HG02759 (cell line): ENCODE measurements around the gene TRIM2.
"Not testable (repeated sequence)": the region's sequence is repeated elsewhere in the genome, so short reads cannot be mapped to it uniquely, and the experiment has no call there.

Experiments
- ATAC-seq: cut with Tn5 transposase; IDR thresholded peaks from one replicate; pipeline ENCODE4 v1.9.1; 2021; ENCODE audit warnings: mild to moderate bottlenecking, moderate library complexity; ENCODE audit not compliant: unreplicated experiment

Gene TRIM2

DNA sequence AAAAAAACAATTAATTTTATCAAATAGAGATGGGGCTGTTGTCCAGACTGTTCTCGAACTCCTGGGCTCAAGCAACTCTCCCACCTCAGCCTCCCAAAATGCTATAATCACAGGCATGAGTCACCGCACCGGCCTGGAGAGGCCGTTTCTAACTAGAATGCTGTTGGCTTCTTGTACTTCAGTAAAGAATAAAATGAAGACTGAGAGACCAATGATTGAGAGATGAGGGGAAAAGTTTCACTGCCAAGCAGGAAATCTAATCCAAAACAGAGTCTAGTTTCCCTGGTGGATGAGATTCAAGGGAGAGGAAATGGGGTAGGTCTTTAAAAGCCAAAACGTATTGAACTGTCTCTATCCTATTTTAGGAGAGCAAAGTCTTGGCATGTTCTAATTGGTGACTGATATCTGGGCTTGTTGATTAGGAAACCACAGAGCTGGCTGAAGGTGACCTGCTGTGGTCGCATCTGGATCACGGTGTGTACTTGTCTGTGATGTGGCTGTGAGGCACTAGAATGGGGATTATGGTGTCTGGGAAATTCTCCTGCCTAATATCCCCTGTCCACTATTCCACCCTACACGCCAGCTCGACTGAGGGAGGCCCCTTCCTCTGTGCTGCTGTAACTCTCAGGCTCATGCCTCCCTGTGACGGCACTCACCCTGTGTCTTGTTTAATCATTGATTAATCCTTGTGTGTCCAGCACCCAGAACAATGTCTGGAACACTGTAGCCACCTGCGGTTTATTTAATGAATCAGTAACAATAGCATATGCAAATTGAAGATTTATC, 15.0 kb upstream of the TRIM2 start:
- ATAC-seq: peak; percentile 48

DNA sequence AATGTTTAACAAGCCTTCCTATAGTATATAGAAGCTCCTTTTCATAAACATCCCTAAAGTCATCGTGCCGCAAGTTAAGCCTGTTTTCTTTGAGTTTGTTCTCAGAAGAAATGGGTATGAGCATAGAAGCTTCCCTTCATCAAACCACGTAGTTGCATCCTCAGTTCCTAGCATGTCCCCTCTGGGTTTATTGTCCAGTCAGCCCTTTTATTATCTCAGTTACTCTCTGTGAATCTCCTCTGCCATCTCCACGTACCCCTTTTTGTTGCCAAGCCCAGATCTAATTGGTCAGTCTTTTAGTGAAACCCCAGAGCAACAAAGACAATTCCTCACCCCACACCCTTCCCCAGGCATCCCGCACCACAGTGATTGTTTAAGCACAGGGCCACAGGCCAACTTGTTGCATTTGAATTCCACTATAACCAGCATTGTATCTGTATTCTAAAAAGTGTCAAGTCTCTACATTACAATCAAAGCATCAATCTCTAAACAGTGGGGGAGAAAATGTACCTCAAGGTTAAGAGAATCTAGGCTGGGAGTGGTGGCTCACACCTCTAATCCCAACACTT, 12.4 kb upstream of the TRIM2 start:
- ATAC-seq: no peak

DNA sequence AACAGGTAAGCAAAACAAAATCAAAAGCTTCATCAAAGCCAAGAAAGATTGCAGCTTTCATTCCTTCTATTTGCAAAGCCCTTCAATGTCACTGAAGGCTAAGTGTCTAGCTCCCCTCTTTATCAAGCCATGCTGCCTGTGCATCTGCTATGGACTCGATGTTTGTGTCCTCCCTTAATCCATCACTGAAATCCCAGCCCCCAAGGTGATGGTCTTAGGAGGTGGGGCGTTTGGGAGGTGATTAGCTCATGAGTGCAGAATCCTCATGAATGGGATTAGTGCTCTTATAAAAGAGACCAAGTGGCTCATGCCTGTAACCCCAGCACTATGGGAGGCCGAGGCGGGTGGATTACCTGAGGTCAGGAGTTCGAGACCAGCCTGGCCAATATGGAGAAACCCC, 6.9 kb upstream of the TRIM2 start:
- ATAC-seq: no peak

- ATAC-seq: no peak
Measured at GRCh38 chr4:153198719-153199118, 5.5 kb upstream of the TRIM2 start.

DNA sequence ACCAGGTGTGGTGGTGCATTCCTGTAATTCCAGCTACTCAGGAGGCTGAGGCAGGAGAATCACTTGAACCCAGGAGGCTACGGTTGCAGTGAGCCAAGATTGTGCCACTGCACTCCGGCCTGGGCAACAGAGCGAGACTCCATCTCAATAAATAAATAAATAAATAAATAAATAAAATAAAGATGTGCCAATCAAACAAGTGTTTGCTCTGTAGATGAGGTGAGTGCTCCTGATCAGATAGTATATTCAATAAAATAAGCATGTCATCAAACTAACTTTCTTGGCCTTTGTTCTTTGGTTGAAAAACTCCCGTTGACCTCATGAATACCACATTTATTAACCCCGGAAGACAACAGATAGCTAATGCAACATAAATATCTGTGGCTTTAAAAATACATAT, 497 bp upstream of the TRIM2 start:
- not testable (repeated sequence) for ATAC-seq

- ATAC-seq: peak; percentile 81
Measured at GRCh38 chr4:153204728-153205648, 745 bp downstream of the TRIM2 start.

DNA sequence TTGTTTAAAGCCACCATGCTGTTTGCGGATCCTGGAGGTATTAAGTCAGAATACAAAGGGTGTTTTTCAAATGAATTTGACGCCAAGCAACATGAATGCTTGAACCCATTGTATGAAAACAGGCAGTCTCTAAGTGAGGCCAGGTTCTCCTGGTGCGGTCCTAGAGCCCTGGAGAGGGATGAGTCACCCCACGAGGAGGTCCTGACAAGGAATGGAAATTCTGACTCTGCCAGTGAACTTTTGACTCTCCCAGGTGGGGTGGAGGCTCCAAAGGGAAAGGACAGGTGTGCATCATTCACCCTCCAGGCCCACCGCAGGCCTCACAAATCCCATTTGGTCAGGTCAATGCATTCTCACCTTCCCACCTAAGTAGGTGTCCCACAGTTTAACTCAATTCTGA, 1.5 kb downstream of the TRIM2 start:
- no peak for ATAC-seq

DNA sequence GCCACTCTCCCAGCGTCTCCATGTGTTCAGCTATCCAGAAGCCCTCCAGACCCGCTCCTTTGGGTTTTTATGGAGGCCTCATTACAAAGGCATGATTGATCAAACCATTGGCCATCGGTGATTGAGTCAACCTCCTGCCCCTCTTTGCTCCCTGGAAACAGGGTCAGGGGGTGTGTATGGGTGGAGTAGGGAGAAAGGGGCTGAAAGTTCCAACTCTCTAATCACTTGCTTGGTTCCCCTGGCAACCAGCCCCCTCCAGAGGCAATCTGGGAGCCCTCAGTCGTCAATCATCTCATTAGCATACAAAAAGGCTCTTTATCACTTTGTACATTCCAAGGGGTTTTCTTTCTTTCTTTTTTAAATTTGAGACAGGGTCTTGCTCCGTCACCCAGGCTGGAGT, 2.3 kb downstream of the TRIM2 start:
- ATAC-seq: no peak

DNA sequence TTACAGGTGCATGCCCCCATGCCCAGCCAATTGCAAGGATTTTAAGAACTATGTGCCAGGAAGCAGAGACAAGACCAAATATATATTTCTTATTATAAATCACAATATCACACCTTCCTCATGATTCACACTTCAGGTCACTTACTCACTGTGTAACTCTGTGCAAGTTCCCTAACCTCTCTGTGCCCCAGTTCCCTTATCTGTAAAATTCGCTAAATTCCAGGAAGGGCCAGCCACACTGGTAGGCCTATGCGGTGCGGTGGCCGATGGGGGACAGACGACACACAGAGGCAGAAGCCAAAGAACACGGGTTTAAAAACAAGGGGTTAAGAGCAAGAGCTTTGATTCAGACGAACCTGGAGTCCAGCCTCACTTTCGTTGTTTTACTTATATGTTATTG, 2.8 kb downstream of the TRIM2 start:
- no peak for ATAC-seq

DNA sequence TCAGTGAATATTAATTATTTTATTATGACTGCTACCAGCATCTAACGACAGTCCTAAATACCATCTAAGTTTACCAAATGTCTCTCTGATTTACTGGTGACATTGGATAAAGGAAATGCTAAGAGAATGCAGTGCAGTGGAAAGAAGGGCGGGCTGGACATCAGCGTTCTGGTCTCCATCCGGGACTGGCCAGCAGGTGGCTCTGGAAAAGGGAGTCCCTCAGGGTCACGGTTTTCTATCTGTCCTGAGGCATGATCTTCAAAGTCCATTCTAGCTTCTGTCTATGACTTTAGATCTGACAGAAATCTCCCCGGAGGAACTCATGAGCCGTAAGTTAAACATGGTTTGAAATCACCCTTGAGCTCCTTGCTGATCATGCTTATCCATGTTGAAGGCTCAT, 3.3 kb downstream of the TRIM2 start:
- no peak for ATAC-seq

DNA sequence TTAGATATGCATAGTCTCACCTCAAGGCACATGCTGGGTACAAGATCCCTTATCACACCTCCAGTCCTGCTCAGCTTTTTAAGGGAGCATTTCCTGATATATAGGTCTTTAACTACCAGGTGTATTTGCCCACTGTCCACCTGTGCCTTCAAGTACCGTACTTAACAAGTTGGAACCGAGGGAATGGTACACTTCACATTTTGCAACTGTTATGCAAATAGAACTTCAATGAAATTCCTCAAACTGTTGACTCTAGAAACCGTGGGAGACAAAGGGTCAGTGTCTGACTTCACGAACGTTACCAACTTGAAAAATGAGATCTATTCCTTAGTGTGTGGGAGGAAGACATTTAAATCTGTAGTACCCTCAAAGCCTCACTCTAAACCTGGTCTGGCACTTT, 5.2 kb downstream of the TRIM2 start:
- no peak for ATAC-seq

GRCh38 chr4:153210727-153211126, 6.5 kb downstream of the TRIM2 start:
- ATAC-seq: no peak

- ATAC-seq: no peak
Measured at GRCh38 chr4:153211986-153212728, 7.9 kb downstream of the TRIM2 start.

DNA sequence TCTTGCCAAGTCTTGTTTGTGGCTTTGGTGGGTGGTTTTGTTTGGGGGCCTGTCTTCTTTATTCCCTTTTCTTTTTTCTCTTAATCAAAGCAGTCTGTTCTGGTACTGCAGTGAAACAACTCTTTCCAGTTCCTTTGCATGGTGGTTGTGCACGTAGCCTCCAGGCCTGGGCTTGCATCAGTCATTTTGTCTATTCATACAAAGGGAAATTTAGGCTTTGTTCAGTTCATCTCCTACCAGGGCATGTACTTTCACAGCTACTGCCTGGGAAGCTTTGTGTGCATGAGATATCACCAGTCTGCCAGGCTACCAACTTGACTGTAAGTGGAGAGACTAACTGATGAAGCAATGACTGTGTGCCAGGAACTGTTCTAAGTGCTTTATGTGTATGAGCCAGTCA, 8.5 kb downstream of the TRIM2 start:
- ATAC-seq: no peak

GRCh38 chr4:153215921-153216320, 11.7 kb downstream of the TRIM2 start:
- no peak for ATAC-seq

- no peak for ATAC-seq
Measured at GRCh38 chr4:153216546-153216945, 12.3 kb downstream of the TRIM2 start.

- no peak for ATAC-seq
Measured at GRCh38 chr4:153217440-153217839, 13.2 kb downstream of the TRIM2 start.

DNA sequence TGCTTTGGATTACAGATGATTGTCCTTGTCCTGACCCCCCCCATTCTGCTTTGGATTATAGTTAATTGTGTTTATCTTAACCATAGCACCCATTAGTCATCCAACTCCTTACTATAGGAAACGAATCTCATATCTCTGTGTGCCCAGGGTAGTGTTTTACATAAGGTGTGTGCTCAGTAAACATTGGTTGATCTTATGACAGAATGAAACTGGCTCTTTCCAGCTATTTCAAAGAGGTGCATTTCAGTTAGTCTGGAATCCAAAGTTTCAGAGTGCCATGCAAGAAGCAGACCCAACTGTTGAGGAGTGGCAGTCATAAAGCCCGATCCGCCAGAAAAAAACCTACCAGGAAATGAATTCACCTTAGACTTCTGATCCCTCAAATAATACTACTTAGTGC, 14.7 kb downstream of the TRIM2 start:
- no peak for ATAC-seq

- no peak for ATAC-seq
Measured at GRCh38 chr4:153220682-153221395, 16.6 kb downstream of the TRIM2 start.
